H1 (cell line): ENCODE data around the gene SYNE4. TPM values are rescaled to one million over a fixed set of nuclear protein-coding genes. Genes with fewer than 3 reads are reported as not detected.

Experiments used
- CHD2 ChIP-seq: IDR thresholded peaks from 2 replicates; pipeline ENCODE4 v1.6.1; 2012; ENCODE audit warnings: low read length, improper control_type of control experiment
- CREB1 ChIP-seq: IDR thresholded peaks from 2 replicates; pipeline ENCODE4 v1.6.1; 2012; ENCODE audit warnings: inconsistent platforms
- HDAC2 ChIP-seq, 2 experiments: fragments of 300-600 bp in 1 of 2; sonication (generic) in 1 of 2; IDR thresholded peaks; 2 replicates each; pipeline ENCODE4 v1.6.1; 2011 to 2012; ENCODE audit warnings: low read depth in 2 of 2, low read length in 2 of 2, mild to moderate bottlenecking in 2 of 2, moderate library complexity in 2 of 2, borderline replicate concordance in 1 of 2, inconsistent platforms in 1 of 2
- KDM4A ChIP-seq: IDR thresholded peaks from one replicate; pipeline ENCODE4 v1.7.1; 2012; ENCODE audit warnings: low read depth, mild to moderate bottlenecking, moderate library complexity, low read length, inconsistent platforms; ENCODE audit not compliant: severe bottlenecking
- MAX ChIP-seq: IDR thresholded peaks from 2 replicates; pipeline ENCODE4 v1.6.1; 2012; ENCODE audit warnings: inconsistent platforms
- PHF8 ChIP-seq: fragments of 200-600 bp; sonication (generic); conservative IDR thresholded peaks from 2 replicates; pipeline ENCODE4 v1.7.1; 2012; ENCODE audit warnings: low read depth, mild to moderate bottlenecking, inconsistent platforms, low read length, moderate library complexity
- SAP30 ChIP-seq: fragments of 300-600 bp; sonication (generic); IDR thresholded peaks from 2 replicates; pipeline ENCODE4 v1.7.1; 2012; ENCODE audit warnings: low read length, moderate library complexity, mild to moderate bottlenecking, inconsistent platforms; ENCODE audit not compliant: insufficient read depth, insufficient replicate concordance
- SP2 ChIP-seq: IDR thresholded peaks from 2 replicates; pipeline ENCODE4 v1.6.1; 2012; ENCODE audit warnings: mild to moderate bottlenecking, low read length, inconsistent platforms
- YY1 ChIP-seq: IDR thresholded peaks from 2 replicates; pipeline ENCODE4 v1.6.1; 2011; ENCODE audit warnings: low read depth, mild to moderate bottlenecking, low read length
- polyA plus RNA-seq, 7 experiments: library from polyadenylated mRNA; depleted of rRNA in 3 of 7; stranded (reverse) in 5 of 7; unstranded in 2 of 7; fragments of >200 nt in 5 of 7; fragments of 200-250 nt in 2 of 7; gene quantifications; 1 replicate in 5 of 7; 2 replicates in 1 of 7; 4 replicates in 1 of 7; pipeline versions ENCODE4 v1.2.1 to v1.2.3, GENCODE V29; 2011 to 2013; ENCODE audit warnings: missing spikeins in 2 of 7, mixed read lengths in 2 of 7
- total RNA-seq: library from RNA; stranded (reverse); fragmentation: NEBNext Ultra II Directional; extraction: Animal tissue kit (Norgen Biotek cat#: 25700); gene quantifications from 2 replicates; pipeline ENCODE4 v1.2.1, GENCODE V29; 2021

SYNE4 gene
- total and polyA plus RNA-seq, 2 of the 8 experiments (the other 6 are each of a cell fraction or from before 2014, with no cell fraction given), result 20.8 to 22.6 TPM

GRCh38 chr19:36054733-36055686 lies 46.4 kb upstream of the SYNE4 start, which contains the start of gene WDR62 (continued):
- peak; percentile 65; the same call in 1 of the 2 replicates for TF ChIP-seq MAX
- peak; percentile 59; the same call in 1 of the 2 replicates for TF ChIP-seq CHD2
- TF ChIP-seq YY1, result peak; percentile 68; the same call in 1 of the 2 replicates
- TF ChIP-seq PHF8, result peak; percentile 77
- TF ChIP-seq KDM4A, result peak; percentile 75
- TF ChIP-seq SP2, result peak; percentile 21; the same call in 1 of the 2 replicates
- TF ChIP-seq CREB1, result no peak
- peak; percentile 56 for TF ChIP-seq SAP30
- TF ChIP-seq HDAC2 (IDR thresholded peaks at IDR 0.05; ENCODE audit: borderline replicate concordance in 1 of 2, low read depth in 2 of 2, low read length in 2 of 2), result 0 out of 4 replicates have a peak, but pooled peaks of 1 of the 2 experiments have one; percentile 24
